Aorta (tissue), 5 donors: ENCODE measurements around the gene SPOCK2. TPM values are rescaled to one million over a fixed set of nuclear protein-coding genes. Genes with fewer than 3 reads are reported as not detected.

ENCODE experiments used
- ATAC-seq: fragments of 200-7000 bp; cut with Tn5 transposase; one replicate; pipeline ENCODE4 v1.9.1; 2022; ENCODE audit warnings: moderate library complexity; ENCODE audit not compliant: low FRiP score
- DNase-seq, 2 donors: peaks; one replicate each; pipeline ENCODE4 v3.0.0-alpha.2; 2020
- H3K27ac ChIP-seq, 2 donors: one replicate each; pipeline ENCODE4 v1.5.1; 2013; ENCODE audit warnings: low read length in 2 of 2, mild to moderate bottlenecking in 2 of 2, moderate library complexity in 2 of 2, control low read depth in 1 of 2, inconsistent platforms in 1 of 2, low read depth in 1 of 2
- H3K27me3 ChIP-seq, 2 donors: one replicate each; pipeline ENCODE4 v1.6.1; 2013; ENCODE audit warnings: control low read depth in 1 of 2, low read length in 1 of 2, mild to moderate bottlenecking in 1 of 2, moderate library complexity in 1 of 2; ENCODE audit not compliant: insufficient read depth in 2 of 2, control insufficient read depth in 1 of 2
- H3K36me3 ChIP-seq, 2 donors: one replicate each; pipeline ENCODE4 v1.6.1; 2013; ENCODE audit warnings: control low read depth in 1 of 2, low read length in 1 of 2, mild to moderate bottlenecking in 1 of 2; ENCODE audit not compliant: insufficient read depth in 2 of 2, control insufficient read depth in 1 of 2
- H3K4me1 ChIP-seq, 2 donors: one replicate each; pipeline ENCODE4 v1.6.1; 2013; ENCODE audit warnings: low read length in 2 of 2, control low read depth in 1 of 2, mild to moderate bottlenecking in 1 of 2, moderate library complexity in 1 of 2; ENCODE audit not compliant: insufficient read depth in 2 of 2, control insufficient read depth in 1 of 2
- H3K4me3 ChIP-seq, 2 donors: one replicate each; pipeline ENCODE4 v1.5.1; 2013; ENCODE audit warnings: low read length in 2 of 2, control low read depth in 1 of 2, mild to moderate bottlenecking in 1 of 2
- H3K9me3 ChIP-seq: one replicate; pipeline ENCODE4 v1.6.1; 2013; ENCODE audit warnings: mild to moderate bottlenecking, low read length; ENCODE audit not compliant: control insufficient read depth
- WGBS, 2 donors: extraction: QIAGEN DNeasy Blood & Tissue Kit; methylation state at CpG; one replicate each; pipeline ENCODE4 v1.1.7; 2013; 5-methylcytosine and 5-hydroxymethylcytosine counted together
- intact Hi-C, 2 donors: fragments of 100-400 bp; cut with DNase I; formaldehyde crosslinking; loops; one replicate each; pipeline versions ENCODE4 v1.14.2 to v1.15.0; 2022
- polyA plus RNA-seq, 2 donors: library from polyadenylated mRNA; stranded (reverse); fragments of 200-250 nt; gene quantifications; one replicate each; pipeline ENCODE4 v1.2.3, GENCODE V29; 2013
- total RNA-seq, 2 donors: library from RNA; stranded (reverse); fragmentation: NEBNext Ultra II Directional; extraction: Animal tissue kit (Norgen Biotek cat#: 25700); gene quantifications; one replicate each; pipeline ENCODE4 v1.2.1, GENCODE V29; 2021
- donor health status: healthy with polysubstance abuse.
- donor health status: Bipolar disorder and iron deficiency.
- donor health status: DM: no; HTN: no; CAD: no.
- donor health status: DM: no; HTN: no; CAD: no.
- donor health status: DM: yes; HTN: yes; CAD: no.

SPOCK2 gene
- total and polyA plus RNA-seq, 4 donors: 1.8 to 7.3 (median 3.2) TPM

DNA sequence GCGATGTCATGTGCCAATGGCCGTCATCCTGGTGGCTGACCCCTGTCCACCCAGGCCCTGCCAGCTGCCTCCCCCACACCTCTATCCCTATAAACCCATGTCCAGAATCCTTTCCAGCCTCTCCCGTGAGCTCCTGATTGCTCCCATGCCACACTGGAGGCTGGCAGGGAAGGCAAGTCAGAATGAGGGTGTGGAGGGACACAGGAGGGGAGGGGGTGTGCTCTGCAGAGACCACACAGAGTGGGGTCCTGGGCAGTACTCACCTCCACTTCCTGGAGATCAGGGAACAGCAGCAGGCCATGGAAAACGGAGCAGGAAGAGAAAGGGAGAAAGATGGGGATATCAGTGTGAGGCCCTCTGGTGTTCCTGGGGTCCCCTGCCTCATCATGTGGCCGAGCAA, 15.7 kb downstream of the SPOCK2 start:
- intact Hi-C loops: no loop called here
- no peaks in the 10 kb centered on the region for H3K36me3 ChIP-seq
- 95 to 98% methylated on average over 5 of the region's 5 CpGs for WGBS, 2 donors

DNA sequence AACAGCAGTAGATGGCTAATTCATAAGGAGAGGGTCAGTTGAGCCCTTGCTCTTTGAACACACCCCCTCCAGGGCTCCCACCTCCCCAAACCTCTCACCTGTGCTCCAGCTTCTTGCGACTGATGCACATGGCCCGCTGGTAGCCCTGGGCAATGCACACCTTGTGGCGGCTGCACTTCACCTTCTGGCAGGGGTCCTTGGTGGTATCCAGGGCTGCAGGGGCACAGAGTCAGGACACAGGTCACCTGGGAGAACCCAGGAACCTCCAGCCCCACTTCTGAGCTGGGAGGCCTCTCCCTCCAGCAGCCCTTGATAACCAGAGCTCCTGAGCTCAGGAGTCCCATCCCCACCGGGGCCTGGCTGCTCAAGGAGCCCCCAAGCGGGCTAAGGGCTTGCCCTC, 16.3 kb downstream of the SPOCK2 start:
- DNase-seq: no peak
- intact Hi-C loops: no loop called here

More for the DNA sequence above, 15.7 kb downstream of the SPOCK2 start:
- ATAC-seq: no peak
- Histone ChIP-seq H3K27me3 (no peaks in the 10 kb centered on the region), H3K27ac (no peak overlapping the region), H3K4me3 (no peak overlapping the region), H3K9me3 (peaks cover 1% of the 10 kb centered on the region), H3K4me1 (no peaks in the 10 kb centered on the region)
- peak in 1 of 2 donors; percentile 52 for DNase-seq

DNA sequence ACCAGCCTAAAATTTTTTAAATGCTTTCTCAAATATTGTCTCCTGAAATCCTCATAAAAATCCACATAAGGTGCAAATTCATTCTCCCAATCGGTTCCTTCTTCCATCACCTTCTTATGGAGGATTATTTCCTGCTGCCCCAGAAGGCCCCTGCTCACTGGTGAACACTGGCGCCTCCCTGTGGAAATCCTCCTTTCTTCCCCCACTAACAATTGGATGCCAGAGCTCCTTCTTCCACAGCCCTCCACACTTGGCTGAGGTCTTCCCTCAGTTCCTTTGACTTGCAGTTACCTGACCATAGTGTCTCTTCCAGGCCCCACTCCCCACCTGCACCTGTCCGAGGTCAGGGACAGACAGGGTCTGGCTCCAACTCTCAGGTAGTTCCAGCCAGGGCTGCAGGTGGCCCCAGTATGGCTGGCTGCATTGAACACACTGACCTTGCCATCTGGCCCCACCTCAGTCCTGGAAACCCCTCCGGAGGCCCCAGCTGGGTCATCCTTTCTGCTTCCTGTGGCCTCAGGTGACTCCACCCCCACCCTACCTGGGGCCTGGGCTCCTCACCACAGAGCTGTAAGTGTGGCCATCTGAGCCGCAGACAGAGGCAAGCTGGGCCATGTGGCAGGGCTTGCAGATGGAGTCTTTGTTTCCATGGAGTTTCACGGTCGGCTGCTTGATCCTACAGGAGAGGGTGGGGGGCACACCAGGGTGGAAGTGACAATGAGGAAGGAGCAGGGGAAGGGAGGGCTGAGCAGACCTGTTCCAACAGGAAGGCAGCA, 18.4 kb downstream of the SPOCK2 start:
- no peaks in the 10 kb centered on the region for H3K4me1 ChIP-seq
- intact Hi-C loops: no loop called here
- peaks cover 1% of the 10 kb centered on the region for H3K9me3 ChIP-seq
- H3K4me3 ChIP-seq: no peak overlapping the region
- no peaks in the 10 kb centered on the region for H3K27me3 ChIP-seq
- 93 to 95% methylated on average over 7 of the region's 7 CpGs for WGBS, 2 donors
- no peaks in the 10 kb centered on the region for H3K36me3 ChIP-seq
- peak in 1 of 2 donors; percentile 33 for DNase-seq
- no peak for ATAC-seq
- H3K27ac ChIP-seq: no peak overlapping the region

More for the DNA sequence above, 16.3 kb downstream of the SPOCK2 start:
- H3K27me3 ChIP-seq: no peaks in the 10 kb centered on the region
- 94 to 95% methylated on average over 5 of the region's 5 CpGs for WGBS, 2 donors
- H3K9me3 ChIP-seq: peaks cover 1% of the 10 kb centered on the region
- H3K27ac ChIP-seq: no peak overlapping the region
- no peak for ATAC-seq
- no peak overlapping the region for H3K4me3 ChIP-seq
- no peaks in the 10 kb centered on the region for H3K36me3 ChIP-seq
- no peaks in the 10 kb centered on the region for H3K4me1 ChIP-seq

DNA sequence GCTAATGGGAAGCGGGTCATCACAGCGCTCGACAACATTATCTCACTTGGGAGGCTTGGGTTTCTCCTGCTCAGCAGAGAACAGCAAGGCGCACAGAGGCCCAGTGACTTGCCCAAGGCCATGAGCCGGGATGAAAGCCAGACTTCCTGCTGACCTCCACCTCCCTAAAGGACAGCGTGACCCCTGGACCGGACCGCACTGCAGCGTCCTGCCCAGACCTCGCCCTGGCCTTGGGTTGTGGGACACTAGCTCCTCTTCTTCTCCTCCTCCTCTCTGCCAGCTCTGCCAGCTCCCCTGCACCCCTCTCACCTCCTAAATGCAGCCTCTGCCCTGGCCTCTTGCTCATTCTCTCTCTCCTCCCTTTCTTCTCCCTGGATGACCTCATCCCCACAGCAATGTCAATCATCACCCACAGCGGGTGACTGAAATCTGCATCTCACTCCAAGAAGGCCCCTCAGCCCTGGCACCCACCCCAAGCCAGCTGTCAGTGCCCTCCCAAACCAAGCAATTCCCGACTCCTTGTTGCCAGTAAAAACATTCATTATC, 19.4 kb downstream of the SPOCK2 start:
- intact Hi-C loops: no loop called here
- 64 to 65% methylated on average over 12 of the region's 12 CpGs for WGBS, 2 donors
- DNase-seq (no peak), ATAC-seq (no peak)
- no peaks in the 10 kb centered on the region for H3K27me3 ChIP-seq
- H3K36me3 ChIP-seq: no peaks in the 10 kb centered on the region
- H3K4me3 ChIP-seq: no peak overlapping the region
- H3K4me1 ChIP-seq: no peaks in the 10 kb centered on the region
- peaks cover 1% of the 10 kb centered on the region for H3K9me3 ChIP-seq
- no peak overlapping the region for H3K27ac ChIP-seq

DNA sequence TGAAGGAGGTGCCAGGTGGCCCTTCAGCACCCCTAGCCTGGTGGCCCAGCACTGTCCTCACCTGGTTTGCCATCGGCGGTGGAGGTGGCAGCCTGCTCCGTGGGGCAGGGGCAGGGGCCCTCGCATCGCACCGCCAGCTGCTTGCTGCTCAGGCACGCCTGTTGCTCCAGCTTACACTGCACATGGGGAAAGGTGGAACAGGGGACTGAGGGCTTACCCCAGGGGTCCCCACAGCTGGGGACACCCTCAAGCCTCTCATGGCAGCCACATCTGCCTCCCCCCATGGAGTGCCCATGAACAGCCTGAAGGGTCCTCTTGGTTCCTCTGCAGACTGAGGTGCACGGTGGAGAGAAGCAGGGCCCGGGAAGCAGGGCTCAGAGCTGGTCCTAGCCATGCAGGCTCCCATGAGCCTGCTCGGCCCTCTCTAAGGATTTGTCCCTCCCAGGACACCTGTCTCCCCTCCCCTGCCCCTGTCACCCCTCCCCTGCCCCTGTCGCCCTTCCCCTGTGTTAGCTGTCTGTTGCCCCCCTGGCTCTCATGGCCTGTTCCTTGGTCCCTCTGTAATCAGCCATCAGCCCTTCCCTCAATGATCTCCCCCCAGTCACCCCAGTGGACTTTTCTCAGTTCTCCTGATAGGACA, 20.1 kb downstream of the SPOCK2 start:
- Histone ChIP-seq H3K27me3 (no peaks in the 10 kb centered on the region), H3K9me3 (peaks cover 1% of the 10 kb centered on the region), H3K4me1 (no peaks in the 10 kb centered on the region), H3K36me3 (no peaks in the 10 kb centered on the region), H3K4me3 (no peak overlapping the region), H3K27ac (no peak overlapping the region)
- ATAC-seq (no peak), DNase-seq (no peak)
- WGBS, 2 donors: 95 to 97% methylated on average over 11 of the region's 11 CpGs
- intact Hi-C loops: no loop called here

DNA sequence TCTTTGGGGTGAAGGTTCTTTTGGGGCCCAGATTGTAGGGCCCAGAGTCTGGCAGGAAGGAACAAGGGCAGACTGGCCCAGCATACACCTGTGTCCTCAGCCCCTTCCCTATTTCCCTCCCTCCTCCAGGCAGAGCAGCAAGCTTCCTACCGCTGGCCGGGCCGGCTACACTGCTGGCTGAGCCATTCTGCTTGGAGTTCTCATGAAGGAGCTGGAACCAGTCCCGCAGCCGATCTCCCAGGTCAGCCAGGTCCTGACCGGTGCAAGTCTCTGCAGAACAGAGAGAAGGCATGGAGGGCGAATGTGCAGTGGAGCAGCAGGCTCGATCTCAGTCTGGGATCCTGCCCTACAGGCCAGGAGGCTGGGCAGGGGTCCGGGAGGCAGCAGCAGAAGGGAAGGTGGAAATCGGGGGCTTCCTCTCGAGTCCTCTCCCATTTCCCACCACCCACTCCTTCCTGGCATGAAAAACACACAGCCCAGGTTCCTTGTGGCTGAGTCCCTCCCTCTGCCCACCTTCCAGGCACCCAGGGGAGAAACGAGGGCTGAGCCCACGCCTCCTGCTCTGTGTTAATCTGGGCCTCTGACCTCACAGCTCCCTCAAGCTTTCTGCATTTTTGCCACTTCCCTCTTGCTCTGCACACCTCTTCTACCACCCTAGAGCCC, 20.8 kb downstream of the SPOCK2 start:
- intact Hi-C loops: no loop called here
- no peak overlapping the region for H3K27ac ChIP-seq
- no peaks in the 10 kb centered on the region for H3K36me3 ChIP-seq
- DNase-seq (no peak), ATAC-seq (no peak)
- H3K4me1 ChIP-seq: no peaks in the 10 kb centered on the region
- 89 to 90% methylated on average over 13 of the region's 13 CpGs for whole genome bisulfite sequencing, 2 donors
- H3K4me3 ChIP-seq: no peak overlapping the region
- no peaks in the 10 kb centered on the region for H3K27me3 ChIP-seq
- H3K9me3 ChIP-seq: peaks cover 1% of the 10 kb centered on the region

DNA sequence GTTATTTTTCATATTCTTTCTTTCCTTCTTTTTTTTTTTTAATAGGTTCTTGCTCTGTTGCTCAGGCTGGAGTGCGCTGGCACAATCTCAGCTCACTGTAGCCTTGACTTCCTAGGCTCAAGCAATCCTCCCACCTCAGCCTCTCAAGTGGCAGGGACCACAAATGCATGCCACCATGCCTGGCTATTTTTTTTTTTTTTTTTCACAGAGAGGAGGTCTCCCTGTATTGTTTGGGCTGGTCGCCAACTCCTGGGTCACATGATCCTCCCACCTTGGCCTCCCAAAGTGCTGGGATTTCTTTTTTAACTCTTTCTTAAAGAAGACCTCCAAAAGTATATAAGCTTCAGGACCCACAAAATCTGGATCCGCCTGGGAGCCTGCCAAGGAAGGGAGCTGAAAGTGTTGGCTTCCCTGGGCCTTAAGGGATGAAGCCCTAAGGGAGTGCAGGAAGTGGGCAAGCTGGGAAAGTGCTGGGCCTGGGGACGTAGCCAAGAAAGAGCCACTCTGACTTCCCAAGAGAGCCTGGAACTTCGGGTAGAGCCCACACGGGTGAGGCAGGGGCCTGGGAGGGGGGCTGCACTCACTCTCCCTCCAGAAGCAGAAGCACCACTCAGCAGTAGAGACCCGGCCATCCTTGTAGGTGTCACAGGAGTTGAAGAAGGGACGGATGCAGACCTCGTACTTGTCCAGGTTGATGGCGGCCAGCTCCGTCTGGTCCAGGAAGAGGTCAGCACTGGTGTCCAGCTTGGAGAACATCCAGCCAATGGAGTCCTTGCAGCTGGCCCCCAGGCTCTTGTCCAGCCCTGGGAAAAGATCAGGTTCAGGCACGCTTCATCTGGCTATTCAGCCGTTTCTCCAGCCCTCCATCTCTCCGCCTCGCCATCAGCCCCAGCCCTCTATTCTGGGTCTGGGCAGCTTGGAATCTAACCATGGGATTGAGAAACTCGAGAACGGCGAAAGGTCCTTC, 21.8 kb downstream of the SPOCK2 start:
- H3K27me3 ChIP-seq: no peaks in the 10 kb centered on the region
- H3K4me3 ChIP-seq: no peak overlapping the region
- WGBS, 2 donors: 80 to 83% methylated on average over 18 of the region's 18 CpGs
- no peak for DNase-seq
- H3K4me1 ChIP-seq: no peaks in the 10 kb centered on the region
- intact Hi-C loops: no loop called here
- no peaks in the 10 kb centered on the region for H3K36me3 ChIP-seq
- peaks cover under 1% of the 10 kb centered on the region for H3K9me3 ChIP-seq
- ATAC-seq: no peak
- H3K27ac ChIP-seq: no peak overlapping the region

DNA sequence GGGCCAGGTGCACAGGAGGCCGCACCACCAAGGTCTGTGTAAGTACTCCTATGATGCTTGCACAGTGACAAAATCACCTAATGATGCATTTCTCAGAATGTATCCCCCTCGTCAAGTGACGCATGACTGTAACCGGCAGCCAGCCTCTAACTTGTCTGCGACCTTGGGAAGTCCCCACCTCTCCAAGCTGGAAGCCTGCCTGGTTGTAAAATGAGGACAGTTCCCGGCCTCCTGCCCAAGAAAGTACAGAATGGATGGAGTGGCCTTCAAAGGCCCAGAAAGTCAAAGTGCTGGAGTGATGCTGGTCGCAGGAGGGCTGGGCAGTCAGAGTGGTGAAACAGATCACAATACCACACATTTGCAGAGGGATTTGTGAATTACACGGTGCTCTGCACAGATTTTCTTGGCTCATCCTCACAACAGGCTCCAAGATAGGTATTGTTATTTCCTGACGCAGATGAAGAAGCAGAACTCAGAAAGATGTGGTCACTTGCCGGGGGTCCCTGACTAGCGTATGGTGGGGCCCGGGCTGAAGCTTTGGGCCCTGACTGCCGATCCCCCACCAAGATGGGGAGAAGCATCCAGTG, 22.8 kb downstream of the SPOCK2 start:
- no peak overlapping the region for H3K4me3 ChIP-seq
- WGBS, 2 donors: 89 to 91% methylated on average over 13 of the region's 13 CpGs
- no peaks in the 10 kb centered on the region for H3K36me3 ChIP-seq
- no peak for DNase-seq
- H3K27me3 ChIP-seq: no peaks in the 10 kb centered on the region
- H3K9me3 ChIP-seq: no peaks in the 10 kb centered on the region
- no peaks in the 10 kb centered on the region for H3K4me1 ChIP-seq
- no peak for ATAC-seq
- no peak overlapping the region for H3K27ac ChIP-seq
- intact Hi-C loops: no loop called here
